WI38 (cell line): Measurements from ENCODE around the gene UMOD.

Experiments used
- H3K4me3 ChIP-seq: 2 replicates; pipeline ENCODE4 v1.5.1; 2011; ENCODE audit warnings: low read depth, mild to moderate bottlenecking, control low read depth, low read length
- TF ChIP-seq, protein P1 (sequence below): IDR thresholded peaks from 2 replicates; pipeline ENCODE4 v1.5.1; 2012; ENCODE audit warnings: low read depth, mild to moderate bottlenecking, control low read depth, low read length

The UMOD gene

DNA sequence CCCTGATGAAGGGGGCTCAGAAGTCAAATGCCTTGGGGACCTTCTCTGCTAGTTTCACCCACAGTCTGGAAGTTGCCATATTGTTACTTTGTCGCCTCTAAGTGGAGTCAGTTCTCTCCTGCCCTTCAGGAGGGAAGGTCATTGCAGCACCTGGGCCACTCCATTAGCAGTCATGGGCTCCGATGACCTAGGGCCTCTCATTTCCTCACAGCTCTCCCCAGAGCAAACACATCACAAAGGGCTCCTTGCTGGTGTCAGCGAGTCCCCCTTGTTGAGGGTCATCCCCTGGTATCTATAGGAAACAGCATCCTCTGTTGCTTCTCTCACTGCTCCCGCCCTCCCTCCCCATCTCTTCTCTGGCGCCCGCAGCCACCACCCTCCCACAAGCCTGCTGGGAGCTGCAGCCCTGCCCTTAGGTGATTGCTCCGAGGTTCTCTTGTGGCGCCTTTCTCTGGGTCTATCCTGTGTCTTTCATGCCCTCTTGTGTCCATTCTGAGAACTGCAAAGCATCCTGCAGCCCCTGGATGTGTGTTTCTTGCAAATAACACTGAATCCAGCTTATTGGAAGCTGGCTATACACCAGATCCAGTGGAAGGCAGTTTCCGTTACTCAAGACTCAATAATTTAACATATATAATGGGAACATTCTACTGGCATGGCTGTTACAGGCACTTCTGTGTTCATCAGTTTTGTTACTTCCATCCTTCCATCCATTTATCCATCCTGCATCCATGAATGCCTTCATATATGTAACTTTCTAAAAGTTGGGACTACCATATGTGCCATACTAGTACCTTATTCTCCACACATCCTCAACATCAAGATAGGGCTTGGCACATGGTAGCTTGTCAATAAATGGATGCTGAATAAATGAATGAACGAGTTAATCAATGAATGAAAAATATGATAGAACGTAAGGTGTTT lies 30.9 kb upstream of the UMOD start:
- no peak overlapping the region for H3K4me3 ChIP-seq
- TF ChIP-seq, protein P1, sequence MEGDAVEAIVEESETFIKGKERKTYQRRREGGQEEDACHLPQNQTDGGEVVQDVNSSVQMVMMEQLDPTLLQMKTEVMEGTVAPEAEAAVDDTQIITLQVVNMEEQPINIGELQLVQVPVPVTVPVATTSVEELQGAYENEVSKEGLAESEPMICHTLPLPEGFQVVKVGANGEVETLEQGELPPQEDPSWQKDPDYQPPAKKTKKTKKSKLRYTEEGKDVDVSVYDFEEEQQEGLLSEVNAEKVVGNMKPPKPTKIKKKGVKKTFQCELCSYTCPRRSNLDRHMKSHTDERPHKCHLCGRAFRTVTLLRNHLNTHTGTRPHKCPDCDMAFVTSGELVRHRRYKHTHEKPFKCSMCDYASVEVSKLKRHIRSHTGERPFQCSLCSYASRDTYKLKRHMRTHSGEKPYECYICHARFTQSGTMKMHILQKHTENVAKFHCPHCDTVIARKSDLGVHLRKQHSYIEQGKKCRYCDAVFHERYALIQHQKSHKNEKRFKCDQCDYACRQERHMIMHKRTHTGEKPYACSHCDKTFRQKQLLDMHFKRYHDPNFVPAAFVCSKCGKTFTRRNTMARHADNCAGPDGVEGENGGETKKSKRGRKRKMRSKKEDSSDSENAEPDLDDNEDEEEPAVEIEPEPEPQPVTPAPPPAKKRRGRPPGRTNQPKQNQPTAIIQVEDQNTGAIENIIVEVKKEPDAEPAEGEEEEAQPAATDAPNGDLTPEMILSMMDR, result peak; percentile 86

DNA sequence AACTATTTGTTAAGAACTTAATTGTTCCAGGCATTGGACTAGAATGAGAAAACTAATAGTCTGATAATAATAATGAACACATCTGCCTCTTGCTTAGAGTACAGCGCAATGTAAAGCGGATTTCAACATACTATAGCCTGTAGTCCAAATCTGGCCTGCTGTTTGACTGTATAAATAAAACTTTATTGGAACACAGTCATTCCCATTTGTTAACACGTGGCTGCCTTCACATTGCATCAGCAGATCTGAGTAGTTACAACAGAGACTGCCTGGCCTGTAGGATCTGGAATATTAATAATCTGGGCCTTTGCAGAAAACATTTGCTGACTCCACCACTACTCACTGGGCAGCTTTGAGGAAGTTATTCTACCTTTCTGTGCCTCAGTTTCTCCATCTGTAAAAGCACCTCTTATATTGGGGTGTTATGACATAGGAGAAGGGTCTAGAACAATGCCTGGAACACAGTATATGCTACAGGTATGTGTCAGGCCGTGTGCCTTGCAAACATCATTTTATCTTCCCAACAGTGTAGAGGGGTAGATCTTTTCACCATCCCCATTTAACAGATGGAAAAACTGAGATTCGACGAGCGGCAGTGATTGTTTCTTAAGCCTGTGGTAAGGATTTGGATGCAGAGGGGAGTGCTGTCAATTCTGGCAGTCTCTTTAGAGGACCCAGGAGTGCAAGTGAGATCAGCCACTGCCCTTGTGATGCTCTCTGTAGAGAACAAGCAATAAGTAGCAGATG lies 29.9 kb upstream of the UMOD start:
- H3K4me3 ChIP-seq, result no peak overlapping the region

DNA sequence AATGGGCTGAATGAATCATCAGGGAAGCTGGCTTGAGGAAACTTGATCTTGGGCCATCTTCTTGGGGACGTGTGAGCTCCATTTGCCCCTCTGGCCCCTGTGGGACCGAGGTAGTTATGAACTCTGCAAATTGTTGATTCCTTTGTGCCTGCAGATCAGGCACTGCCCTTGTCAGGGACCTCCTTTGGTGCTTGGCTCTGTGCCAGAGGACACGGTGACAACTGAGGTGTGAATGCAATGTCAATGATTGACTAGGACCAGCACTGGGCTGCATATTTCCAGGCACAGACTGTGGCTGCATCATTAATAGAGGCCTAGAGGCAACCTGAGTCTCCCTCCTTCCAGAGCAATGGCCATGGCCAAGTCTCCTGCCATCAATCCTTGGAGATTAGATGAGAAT lies 28.3 kb upstream of the UMOD start:
- TF ChIP-seq, protein P1, result no peak
- H3K4me3 ChIP-seq, result no peak overlapping the region

More for the DNA sequence above, 29.9 kb upstream of the UMOD start:
- TF ChIP-seq, protein P1, result no peak

DNA sequence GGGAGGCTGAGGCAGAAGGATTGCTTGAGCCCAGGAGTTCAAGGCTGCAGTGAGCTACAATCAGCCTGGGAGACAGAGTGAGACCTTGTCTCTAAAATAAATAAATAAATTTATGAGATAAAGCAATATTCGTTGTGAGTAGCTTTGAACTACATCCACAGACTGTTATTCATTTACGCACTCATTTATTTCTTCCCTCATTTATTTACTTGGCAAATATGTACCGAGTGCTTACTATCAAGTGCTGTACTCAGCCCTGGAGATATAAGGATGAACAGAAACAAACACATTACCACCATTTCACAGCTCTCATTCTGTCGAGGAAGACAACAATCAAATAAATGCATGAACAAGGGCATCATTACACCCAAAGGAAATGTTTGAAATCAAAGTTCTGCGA lies 24.7 kb upstream of the UMOD start:
- no peak overlapping the region for H3K4me3 ChIP-seq
- TF ChIP-seq, protein P1, result no peak

DNA sequence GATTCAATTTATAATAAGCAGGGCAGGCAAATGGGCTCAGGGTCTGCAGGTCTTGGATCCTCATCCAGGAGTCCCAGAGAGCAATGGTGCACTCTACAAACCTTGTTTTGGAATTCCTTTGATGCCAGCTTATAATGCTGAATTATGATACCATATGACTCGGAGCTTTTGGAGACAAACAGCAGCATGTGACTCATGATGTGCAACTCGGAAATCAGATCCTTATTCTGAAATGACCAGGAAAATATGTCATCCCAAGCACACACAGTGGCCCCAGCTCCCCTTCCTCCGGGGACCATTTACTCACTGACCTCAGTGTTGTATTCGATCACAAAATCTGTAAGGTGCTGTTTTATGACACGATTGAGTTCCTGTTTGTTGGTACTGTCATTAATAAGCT lies 20.2 kb upstream of the UMOD start:
- TF ChIP-seq, protein P1, result no peak
- no peak overlapping the region for H3K4me3 ChIP-seq

DNA sequence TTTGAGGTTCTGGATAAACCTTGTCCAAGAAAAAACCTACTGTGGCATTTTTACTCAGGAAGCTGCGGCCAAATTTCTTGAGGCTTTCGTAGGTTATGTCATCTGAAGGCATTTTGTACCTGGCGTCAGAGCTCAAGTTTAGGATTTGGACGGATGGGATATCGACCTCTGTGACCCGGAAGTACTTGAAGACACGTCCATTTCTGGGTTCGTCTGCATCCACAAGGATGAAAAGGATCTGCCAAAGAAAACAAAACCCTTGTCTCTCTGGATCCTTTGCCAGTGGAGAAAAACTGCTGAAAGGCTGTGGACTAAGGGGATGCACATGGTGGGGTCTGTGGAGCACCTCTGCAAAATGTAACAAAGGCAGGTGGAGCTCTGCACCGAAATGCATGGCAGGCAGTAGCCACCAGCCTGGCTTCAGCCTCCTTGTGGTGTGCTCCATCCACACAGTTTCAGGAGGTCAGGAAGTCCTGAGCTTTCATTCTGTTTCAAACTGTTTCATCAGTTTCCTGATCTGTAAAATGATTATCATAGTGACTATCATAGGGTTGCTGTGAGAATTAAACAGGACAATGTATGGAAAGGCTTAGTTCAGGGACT lies 17.0 kb upstream of the UMOD start:
- H3K4me3 ChIP-seq, result no peak overlapping the region
- TF ChIP-seq, protein P1, result no peak
